WTC11 (cell line): Measurements from ENCODE around the gene KRT36.

ENCODE experiments used
- ATF3 ChIP-seq: sonication (generic); formaldehyde crosslinking; conservative IDR thresholded peaks from 2 replicates; pipeline ENCODE4 v1.8.1; 2022; ENCODE audit warnings: mild to moderate bottlenecking, missing genetic modification reagents
- CBFB ChIP-seq: sonication (generic); formaldehyde crosslinking; IDR thresholded peaks from 2 replicates; pipeline ENCODE4 v1.8.1; 2022; ENCODE audit warnings: mild to moderate bottlenecking, low read depth, missing genetic modification reagents
- CTCF ChIP-seq: fragments of 200-600 bp; IDR thresholded peaks from 2 replicates; pipeline ENCODE4 v1.8.0; 2022; ENCODE audit warnings: antibody characterized with exemption
- TEAD4 ChIP-seq: sonication (generic); formaldehyde crosslinking; IDR thresholded peaks from 2 replicates; pipeline ENCODE4 v1.8.0; 2022; ENCODE audit warnings: mild to moderate bottlenecking, missing genetic modification reagents
- USF2 ChIP-seq: sonication (generic); formaldehyde crosslinking; IDR thresholded peaks from 2 replicates; pipeline ENCODE4 v1.8.1; 2023; ENCODE audit warnings: mild to moderate bottlenecking, missing genetic modification reagents, moderate library complexity

GRCh38 chr17:41530062-41531048, 40.6 kb upstream of the KRT36 start:
- TF ChIP-seq CTCF = no peak
- TF ChIP-seq TEAD4 (CRISPR knock-in tag) = no peak
- no peak for TF ChIP-seq CBFB
- no peak for TF ChIP-seq USF2
- TF ChIP-seq ATF3 (CRISPR knock-in tag) = no peak
